Uterus (tissue), 2 donors: ENCODE results near the gene TBC1D22B.

Source experiments
- CTCF ChIP-seq, 4 experiments: fragments of 200-600 bp in 2 of 4; fragments of 450-650 bp in 2 of 4; sonication (generic) in 2 of 4; IDR thresholded peaks; one replicate each; pipeline ENCODE4 v1.5.1; 2016 to 2019; ENCODE audit warnings: antibody characterized with exemption in 4 of 4, mild to moderate bottlenecking in 2 of 4, moderate library complexity in 1 of 4
- POLR2A ChIP-seq, 2 donors: fragments of 450-650 bp; IDR thresholded peaks; one replicate each; pipeline ENCODE4 v1.6.1; 2016; ENCODE audit warnings: antibody characterized with exemption in 2 of 2, mild to moderate bottlenecking in 1 of 2, moderate library complexity in 1 of 2

- TF ChIP-seq CTCF (IDR thresholded peaks at IDR 0.05) (no peak), POLR2A (IDR thresholded peaks at IDR 0.05) (no peak)
Observed at GRCh38 chr6:37368961-37369320, 111.4 kb downstream of the TBC1D22B start.
